DOHH2 (cell line): ENCODE measurements around the gene CCDC91.

Source experiments
- H3F3A ChIP-seq: fragments of 200-600 bp; sonication (generic), shearing (Covaris generic); 2 replicates; pipeline ENCODE4 v1.6.0; 2016; ENCODE audit warnings: antibody characterized with exemption, mild to moderate bottlenecking; ENCODE audit not compliant: control insufficient read depth, insufficient read depth
- H3K27ac ChIP-seq: fragments of 200-600 bp; sonication (generic); 2 replicates; pipeline ENCODE4 v1.5.1; 2014; ENCODE audit warnings: low read depth, mild to moderate bottlenecking, low read length, moderate library complexity
- H3K27me3 ChIP-seq: fragments of 200-600 bp; sonication (generic); 2 replicates; pipeline ENCODE4 v1.6.1; 2014; ENCODE audit warnings: mild to moderate bottlenecking, low read length, mixed read lengths; ENCODE audit not compliant: control insufficient read depth
- H3K36me3 ChIP-seq: fragments of 200-600 bp; sonication (generic); 2 replicates; pipeline ENCODE4 v1.6.1; 2014; ENCODE audit warnings: mild to moderate bottlenecking, low read length, moderate library complexity, mixed read lengths; ENCODE audit not compliant: control insufficient read depth
- H3K4me1 ChIP-seq: fragments of 200-600 bp; sonication (generic); 2 replicates; pipeline ENCODE4 v1.6.1; 2014; ENCODE audit warnings: mild to moderate bottlenecking, low read length, mixed read lengths; ENCODE audit not compliant: control insufficient read depth
- H3K4me2 ChIP-seq: fragments of 200-600 bp; sonication (generic); 2 replicates; pipeline ENCODE4 v1.6.0; 2014; ENCODE audit warnings: mild to moderate bottlenecking, low read length, moderate library complexity
- H3K4me3 ChIP-seq: fragments of 200-600 bp; sonication (generic); 2 replicates; pipeline ENCODE4 v1.5.1; 2014; ENCODE audit warnings: mild to moderate bottlenecking, low read length, mixed read lengths
- H3K79me2 ChIP-seq: fragments of 200-600 bp; sonication (generic); 2 replicates; pipeline ENCODE4 v1.6.1; 2014; ENCODE audit warnings: mild to moderate bottlenecking, low read length, mixed read lengths; ENCODE audit not compliant: control insufficient read depth
- H3K9me2 ChIP-seq: fragments of 200-600 bp; sonication (generic); replicated peaks from 2 replicates; pipeline ENCODE4 v1.6.1; 2014; ENCODE audit warnings: mild to moderate bottlenecking, low read length, mixed read lengths; ENCODE audit not compliant: control insufficient read depth
- H3K9me3 ChIP-seq: fragments of 200-600 bp; sonication (generic); 2 replicates; pipeline ENCODE4 v1.6.1; 2014; ENCODE audit warnings: antibody characterized with exemption, low read length, mixed read lengths; ENCODE audit not compliant: control insufficient read depth, insufficient read depth
- H4K20me1 ChIP-seq: fragments of 200-600 bp; sonication (generic); 2 replicates; pipeline ENCODE4 v1.6.0; 2014; ENCODE audit warnings: low read depth, mild to moderate bottlenecking, antibody characterized with exemption, low read length, moderate library complexity; ENCODE audit not compliant: control insufficient read depth, insufficient read depth
- EZH2phosphoT487 ChIP-seq: fragments of 200-600 bp; sonication (generic); IDR thresholded peaks from 2 replicates; pipeline ENCODE4 v1.6.1; 2017; ENCODE audit warnings: borderline replicate concordance, mild to moderate bottlenecking, antibody characterized with exemption, low read length, moderate library complexity, mixed read lengths
- TF ChIP-seq, protein P1 (sequence below): fragments of 200-600 bp; sonication (generic); IDR thresholded peaks from one replicate; pipeline ENCODE4 v1.5.1; 2014; ENCODE audit warnings: antibody characterized with exemption, mild to moderate bottlenecking, low read depth, low read length; ENCODE audit not compliant: poor library complexity, severe bottlenecking

Gene CCDC91, protein sequence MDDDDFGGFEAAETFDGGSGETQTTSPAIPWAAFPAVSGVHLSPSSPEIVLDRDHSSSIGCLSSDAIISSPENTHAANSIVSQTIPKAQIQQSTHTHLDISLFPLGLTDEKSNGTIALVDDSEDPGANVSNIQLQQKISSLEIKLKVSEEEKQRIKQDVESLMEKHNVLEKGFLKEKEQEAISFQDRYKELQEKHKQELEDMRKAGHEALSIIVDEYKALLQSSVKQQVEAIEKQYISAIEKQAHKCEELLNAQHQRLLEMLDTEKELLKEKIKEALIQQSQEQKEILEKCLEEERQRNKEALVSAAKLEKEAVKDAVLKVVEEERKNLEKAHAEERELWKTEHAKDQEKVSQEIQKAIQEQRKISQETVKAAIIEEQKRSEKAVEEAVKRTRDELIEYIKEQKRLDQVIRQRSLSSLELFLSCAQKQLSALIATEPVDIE

DNA sequence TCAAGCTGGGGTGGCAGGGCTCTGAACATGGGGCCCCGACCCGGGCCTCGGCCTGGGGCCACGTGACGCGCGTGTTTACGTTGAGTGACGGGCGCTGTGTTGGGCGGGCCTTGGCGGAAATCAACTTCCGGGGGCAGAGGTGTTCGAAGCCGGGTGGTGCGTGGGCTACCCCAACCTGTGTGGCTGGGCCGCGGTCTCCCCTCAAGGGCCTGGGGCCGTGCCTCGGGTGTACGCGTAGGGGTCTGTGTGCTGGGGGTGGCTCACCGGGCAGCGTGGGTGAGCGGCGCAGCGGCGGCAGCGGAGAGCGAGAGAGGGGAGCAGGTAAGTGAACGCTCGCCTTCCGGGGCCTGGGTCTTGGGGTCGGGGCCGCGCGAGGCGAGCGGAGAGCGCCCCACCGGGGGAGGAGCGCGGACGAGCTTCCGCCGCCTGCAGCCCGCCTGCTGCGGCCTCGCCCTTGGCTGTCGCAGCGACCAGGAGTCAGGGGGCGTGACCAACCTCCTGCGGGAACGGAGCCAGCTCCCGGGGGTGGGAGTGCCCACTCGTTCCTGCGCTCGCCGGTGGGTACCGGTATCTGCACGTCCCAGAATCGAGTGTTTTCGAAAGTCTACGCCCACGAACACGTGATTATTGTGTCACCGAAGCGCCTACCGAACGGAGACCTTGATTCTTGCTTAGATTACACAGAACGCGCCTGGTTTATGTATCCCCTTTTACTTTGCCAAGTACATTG is at the start of gene CCDC91:
CCDC91 (plus strand) TSS at position 136 of the 730 bp plus-strand sequence. CDS start 66,760 bp downstream, outside the sequence.
- Histone ChIP-seq H3K27ac (peak within 1 kb of the TSS; percentile 51), H3K9me2 (no peaks in the 10 kb centered on the region), H3K4me1 (peaks cover 22% of the 10 kb centered on the region), H3K79me2 (peaks cover 52% of the 10 kb centered on the region), H3K4me2 (peak within 1 kb of the TSS; percentile 86), H3K9me3 (no peaks in the 10 kb centered on the region), H3F3A (no peaks in the 10 kb centered on the region), H3K4me3 (peak within 1 kb of the TSS; percentile 83), H3K27me3 (no peaks in the 10 kb centered on the region), H4K20me1 (no peaks in the 10 kb centered on the region), H3K36me3 (peaks cover 6% of the 10 kb centered on the region)
- TF ChIP-seq EZH2phosphoT487: no peak
- TF ChIP-seq, protein P1, sequence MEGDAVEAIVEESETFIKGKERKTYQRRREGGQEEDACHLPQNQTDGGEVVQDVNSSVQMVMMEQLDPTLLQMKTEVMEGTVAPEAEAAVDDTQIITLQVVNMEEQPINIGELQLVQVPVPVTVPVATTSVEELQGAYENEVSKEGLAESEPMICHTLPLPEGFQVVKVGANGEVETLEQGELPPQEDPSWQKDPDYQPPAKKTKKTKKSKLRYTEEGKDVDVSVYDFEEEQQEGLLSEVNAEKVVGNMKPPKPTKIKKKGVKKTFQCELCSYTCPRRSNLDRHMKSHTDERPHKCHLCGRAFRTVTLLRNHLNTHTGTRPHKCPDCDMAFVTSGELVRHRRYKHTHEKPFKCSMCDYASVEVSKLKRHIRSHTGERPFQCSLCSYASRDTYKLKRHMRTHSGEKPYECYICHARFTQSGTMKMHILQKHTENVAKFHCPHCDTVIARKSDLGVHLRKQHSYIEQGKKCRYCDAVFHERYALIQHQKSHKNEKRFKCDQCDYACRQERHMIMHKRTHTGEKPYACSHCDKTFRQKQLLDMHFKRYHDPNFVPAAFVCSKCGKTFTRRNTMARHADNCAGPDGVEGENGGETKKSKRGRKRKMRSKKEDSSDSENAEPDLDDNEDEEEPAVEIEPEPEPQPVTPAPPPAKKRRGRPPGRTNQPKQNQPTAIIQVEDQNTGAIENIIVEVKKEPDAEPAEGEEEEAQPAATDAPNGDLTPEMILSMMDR: peak; percentile 26

DNA sequence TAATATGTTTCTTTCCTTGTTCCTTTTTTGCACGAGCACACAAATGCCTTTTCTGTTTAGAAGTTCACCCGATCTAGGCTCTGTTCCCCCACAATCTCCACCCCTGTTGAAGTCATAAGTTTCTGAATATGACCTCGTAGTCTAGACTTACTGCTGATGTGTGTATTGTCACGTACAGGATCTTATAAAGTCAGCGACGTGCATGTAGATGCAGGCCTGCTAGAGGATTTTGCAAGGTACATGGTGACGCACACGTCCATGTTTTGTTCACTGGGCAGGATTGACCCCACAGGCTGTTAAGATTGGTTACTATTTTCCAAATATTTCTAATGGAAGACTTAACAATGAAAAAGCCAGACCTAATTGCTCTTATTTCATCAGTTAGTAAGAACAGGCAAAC is 46.2 kb upstream of the CCDC91 start:
- no peak overlapping the region for H3K4me3 ChIP-seq
- no peak overlapping the region for H3K27ac ChIP-seq
- H3K9me3 ChIP-seq: no peaks in the 10 kb centered on the region
- H3K27me3 ChIP-seq: no peaks in the 10 kb centered on the region
- H3K4me2 ChIP-seq: no peak overlapping the region
- no peak for TF ChIP-seq EZH2phosphoT487
- TF ChIP-seq, protein P1: no peak
- no peaks in the 10 kb centered on the region for H3K79me2 ChIP-seq
- no peaks in the 10 kb centered on the region for H3K36me3 ChIP-seq
- no peaks in the 10 kb centered on the region for H3K4me1 ChIP-seq
- no peaks in the 10 kb centered on the region for H3F3A ChIP-seq
- no peaks in the 10 kb centered on the region for H4K20me1 ChIP-seq
- no peaks in the 10 kb centered on the region for H3K9me2 ChIP-seq

DNA sequence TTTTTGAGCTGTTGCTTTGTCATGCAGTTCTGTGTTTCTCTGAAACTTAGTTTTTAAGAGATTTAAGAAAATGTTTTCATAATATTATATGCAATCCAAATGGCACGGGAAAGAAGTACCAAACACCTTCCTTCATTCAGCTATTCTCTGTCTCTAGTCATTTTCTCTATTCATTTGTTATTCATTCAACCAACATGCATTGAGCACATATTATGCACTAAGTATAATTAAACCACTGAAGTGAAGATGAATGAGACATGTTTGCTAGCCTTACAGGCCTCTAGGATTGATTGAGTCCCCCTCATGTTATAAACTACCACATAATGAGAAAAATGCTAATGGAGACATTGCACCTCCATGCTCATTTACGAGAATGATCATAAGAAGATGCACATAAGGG is 45.7 kb upstream of the CCDC91 start:
- TF ChIP-seq, protein P1: no peak
- no peak for TF ChIP-seq EZH2phosphoT487
- no peak overlapping the region for H3K4me2 ChIP-seq
- no peak overlapping the region for H3K4me3 ChIP-seq
- H3K9me2 ChIP-seq: no peaks in the 10 kb centered on the region
- H4K20me1 ChIP-seq: no peaks in the 10 kb centered on the region
- H3K4me1 ChIP-seq: no peaks in the 10 kb centered on the region
- no peaks in the 10 kb centered on the region for H3K79me2 ChIP-seq
- no peak overlapping the region for H3K27ac ChIP-seq
- H3K36me3 ChIP-seq: no peaks in the 10 kb centered on the region
- no peaks in the 10 kb centered on the region for H3K9me3 ChIP-seq
- no peaks in the 10 kb centered on the region for H3F3A ChIP-seq
- no peaks in the 10 kb centered on the region for H3K27me3 ChIP-seq
